Middle frontal gyrus (tissue), 1 donor: ENCODE data around the gene CDO1.

Source experiments
- DNase-seq: peaks from one replicate; pipeline ENCODE4 v3.0.0-alpha.2; 2015; ENCODE audit warnings: low spot score; ENCODE audit errors: extremely low spot score

The CDO1 gene

GRCh38 chr5:115816226-115817081 is at the start of gene CDO1:
Gene CDO1, minus strand, starts transcription at chr5:115816659. Its CDS starts 262 bp downstream, at chr5:115816397.
- DNase-seq: peak; percentile 66

- no peak for DNase-seq
Measured at GRCh38 chr5:115859378-115859777, 42.9 kb upstream of the CDO1 start.

GRCh38 chr5:115858396-115858795 is 41.9 kb upstream of the CDO1 start:
- no peak for DNase-seq

- DNase-seq: no peak
Measured at GRCh38 chr5:115857626-115858349, 41.3 kb upstream of the CDO1 start.

GRCh38 chr5:115857057-115857479 is 40.6 kb upstream of the CDO1 start:
- DNase-seq: no peak

GRCh38 chr5:115855959-115856358 is 39.5 kb upstream of the CDO1 start:
- DNase-seq: no peak

- no peak for DNase-seq
Measured at GRCh38 chr5:115854139-115854538, 37.7 kb upstream of the CDO1 start.

GRCh38 chr5:115850744-115851416 is 34.4 kb upstream of the CDO1 start:
- DNase-seq: no peak

- DNase-seq: no peak
Measured at GRCh38 chr5:115849258-115849798, 32.9 kb upstream of the CDO1 start.

- no peak for DNase-seq
Measured at GRCh38 chr5:115847290-115847689, 30.8 kb upstream of the CDO1 start.

GRCh38 chr5:115844321-115844817 is 27.9 kb upstream of the CDO1 start:
- no peak for DNase-seq

GRCh38 chr5:115843444-115844130 is 27.1 kb upstream of the CDO1 start:
- DNase-seq: no peak

- DNase-seq: no peak
Measured at GRCh38 chr5:115842952-115843351, 26.5 kb upstream of the CDO1 start.

- DNase-seq: no peak
Measured at GRCh38 chr5:115842089-115842935, 25.9 kb upstream of the CDO1 start.

GRCh38 chr5:115841382-115842088 is 25.1 kb upstream of the CDO1 start, which contains the start of the genes AP3S1 and ATG12:
Gene AP3S1, plus strand, starts transcription at chr5:115841935. Its CDS starts 103 bp downstream, at chr5:115842038.
Gene ATG12, minus strand, starts transcription at chr5:115841565. Its CDS starts 13 bp downstream, at chr5:115841552.
- peak; percentile 89 for DNase-seq

- no peak for DNase-seq
Measured at GRCh38 chr5:115840873-115841272, 24.4 kb upstream of the CDO1 start.

- no peak for DNase-seq
Measured at GRCh38 chr5:115838885-115839518, 22.5 kb upstream of the CDO1 start.

GRCh38 chr5:115835481-115835880 is 19.0 kb upstream of the CDO1 start:
- DNase-seq: no peak
